Omental fat pad (tissue), 4 donors: ENCODE results near the gene WDFY4. TPM values are rescaled to one million over a fixed set of nuclear protein-coding genes. Genes with fewer than 3 reads are reported as not detected.
A peak's percentile ranks its signal among the peaks of the same experiment; 100 is the strongest.

Source experiments
- ATAC-seq: fragments of 150-250 bp; one replicate; pipeline ENCODE4 v1.9.1; 2016; ENCODE audit warnings: mild to moderate bottlenecking, moderate library complexity; ENCODE audit not compliant: low FRiP score
- DNase-seq: peaks from one replicate; pipeline ENCODE4 v3.0.0-alpha.2; 2019; ENCODE audit warnings: low spot score
- total RNA-seq, 4 donors: library from RNA; depleted of rRNA; stranded (reverse); fragments of >200 nt; gene quantifications; one replicate each; pipeline ENCODE4 v1.1.0, GENCODE V29; 2016
- TF ChIP-seq, protein P1 (sequence below), 3 donors: fragments of 450-650 bp; IDR thresholded peaks; one replicate each; pipeline ENCODE4 v1.5.1; 2016 to 2017; ENCODE audit warnings: antibody characterized with exemption in 3 of 3, mild to moderate bottlenecking in 3 of 3, moderate library complexity in 2 of 3

Gene WDFY4
- total RNA-seq, 4 donors from 2014 or later, result 6.8 to 21.4 (median 10.5) TPM

DNA sequence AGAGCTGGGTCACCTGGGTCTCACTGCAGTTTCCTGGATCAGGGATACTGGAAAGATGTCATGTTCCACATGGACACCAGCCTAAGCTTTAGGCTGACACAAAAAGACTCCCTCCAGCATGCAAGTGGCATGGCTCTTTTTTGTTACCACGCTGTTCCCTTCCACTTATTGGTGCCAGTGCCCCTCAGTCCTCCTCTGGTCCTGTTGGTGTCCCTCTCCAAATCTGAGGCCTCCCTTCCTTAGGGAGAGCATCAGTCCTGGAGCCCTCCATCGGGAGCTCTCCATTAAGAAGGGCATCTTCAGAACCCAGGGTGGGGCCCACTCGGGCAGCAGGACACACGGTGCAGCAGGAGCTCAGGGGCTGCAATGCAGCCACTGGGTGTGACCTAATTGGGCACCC lies 331.0 kb downstream of the WDFY4 start:
- TF ChIP-seq, protein P1, sequence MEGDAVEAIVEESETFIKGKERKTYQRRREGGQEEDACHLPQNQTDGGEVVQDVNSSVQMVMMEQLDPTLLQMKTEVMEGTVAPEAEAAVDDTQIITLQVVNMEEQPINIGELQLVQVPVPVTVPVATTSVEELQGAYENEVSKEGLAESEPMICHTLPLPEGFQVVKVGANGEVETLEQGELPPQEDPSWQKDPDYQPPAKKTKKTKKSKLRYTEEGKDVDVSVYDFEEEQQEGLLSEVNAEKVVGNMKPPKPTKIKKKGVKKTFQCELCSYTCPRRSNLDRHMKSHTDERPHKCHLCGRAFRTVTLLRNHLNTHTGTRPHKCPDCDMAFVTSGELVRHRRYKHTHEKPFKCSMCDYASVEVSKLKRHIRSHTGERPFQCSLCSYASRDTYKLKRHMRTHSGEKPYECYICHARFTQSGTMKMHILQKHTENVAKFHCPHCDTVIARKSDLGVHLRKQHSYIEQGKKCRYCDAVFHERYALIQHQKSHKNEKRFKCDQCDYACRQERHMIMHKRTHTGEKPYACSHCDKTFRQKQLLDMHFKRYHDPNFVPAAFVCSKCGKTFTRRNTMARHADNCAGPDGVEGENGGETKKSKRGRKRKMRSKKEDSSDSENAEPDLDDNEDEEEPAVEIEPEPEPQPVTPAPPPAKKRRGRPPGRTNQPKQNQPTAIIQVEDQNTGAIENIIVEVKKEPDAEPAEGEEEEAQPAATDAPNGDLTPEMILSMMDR (IDR thresholded peaks at IDR 0.05), result no peak
- DNase-seq, result no peak
- no peak for ATAC-seq

DNA sequence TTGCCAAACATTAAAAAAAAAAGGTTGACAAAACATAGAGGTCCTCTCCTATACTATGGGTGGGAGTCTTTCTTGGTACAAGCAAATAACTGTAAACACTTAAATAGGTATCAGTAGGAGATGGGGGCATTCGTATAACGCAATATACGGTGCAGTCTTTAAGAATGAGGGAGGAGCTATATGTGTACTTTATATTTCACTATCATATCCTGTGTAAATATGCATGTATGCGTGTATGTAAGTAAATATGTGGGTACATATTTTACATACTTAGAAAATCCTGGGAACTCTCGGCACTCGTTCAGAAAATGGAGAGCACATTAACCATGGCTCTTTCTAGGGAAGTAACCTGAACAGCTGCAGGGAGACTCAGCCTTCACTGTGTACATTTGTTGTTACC lies 337.0 kb downstream of the WDFY4 start:
- TF ChIP-seq, protein P1 (IDR thresholded peaks at IDR 0.05), result no peak
- ATAC-seq (no peak), DNase-seq (no peak)

DNA sequence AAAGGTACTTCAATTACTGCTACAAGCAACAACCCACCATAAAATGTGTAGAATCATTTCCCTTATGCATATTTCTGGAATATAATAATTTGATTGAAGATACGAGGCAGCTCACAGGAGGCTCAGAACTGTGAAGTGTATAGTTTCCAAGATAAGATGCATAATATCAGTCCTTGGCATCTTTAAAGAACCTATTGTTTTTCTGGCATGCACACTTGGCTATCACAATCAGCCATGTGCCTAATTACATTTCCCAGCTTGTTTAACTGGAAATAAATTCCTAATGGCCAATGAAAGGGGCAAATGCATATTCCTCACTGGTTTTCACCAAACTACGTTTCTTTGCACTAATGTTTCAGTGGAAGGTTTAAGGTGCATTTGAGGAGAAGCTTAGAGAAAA lies 338.4 kb downstream of the WDFY4 start:
- no peak for ATAC-seq

DNA sequence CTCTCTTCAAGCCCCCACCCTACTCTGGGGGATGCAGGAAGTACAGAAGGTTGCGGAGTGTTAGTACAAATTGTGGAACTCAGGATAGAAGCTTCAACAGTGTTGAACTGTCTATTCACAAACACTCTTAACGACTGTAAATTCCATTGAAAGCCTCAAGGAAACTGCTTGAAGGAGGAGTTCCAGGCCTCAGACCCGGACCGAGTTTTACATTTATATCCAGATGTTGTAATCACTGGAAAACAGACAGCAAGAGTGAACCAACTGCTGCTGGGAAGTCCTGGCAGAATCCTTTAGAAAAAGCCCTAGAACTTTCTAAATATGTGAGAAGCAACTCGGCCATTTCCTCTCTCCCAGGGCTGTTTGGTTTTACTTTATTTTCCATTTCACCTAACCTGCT lies 339.1 kb downstream of the WDFY4 start:
- peak; percentile 71 for ATAC-seq

More for the DNA sequence above, 338.4 kb downstream of the WDFY4 start:
- no peak for DNase-seq
- TF ChIP-seq, protein P1 (IDR thresholded peaks at IDR 0.05), result no peak

DNA sequence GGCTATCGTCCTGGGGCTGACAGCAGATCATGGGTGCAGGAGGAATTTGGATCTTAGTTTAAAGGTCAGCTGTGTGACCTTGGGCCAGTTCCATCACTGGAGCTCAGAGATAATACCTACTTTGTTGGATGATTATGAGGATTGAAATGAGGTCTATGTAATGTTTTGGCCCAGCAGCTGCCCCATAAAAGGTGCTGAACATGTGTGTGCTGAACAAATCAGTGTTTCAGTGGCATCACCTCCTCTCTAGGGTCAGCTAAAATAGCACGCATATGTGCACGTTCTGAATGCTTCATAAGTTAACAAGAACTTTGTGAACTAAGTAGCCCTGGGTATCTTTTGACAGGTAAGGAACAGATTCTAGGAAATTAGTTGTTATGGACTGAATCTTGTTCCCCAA lies 339.8 kb downstream of the WDFY4 start:
- TF ChIP-seq, protein P1 (IDR thresholded peaks at IDR 0.05), result no peak
- ATAC-seq, result peak; percentile 29

More for the DNA sequence above, 339.1 kb downstream of the WDFY4 start:
- DNase-seq, result no peak
- TF ChIP-seq, protein P1 (IDR thresholded peaks at IDR 0.05), result no peak

DNA sequence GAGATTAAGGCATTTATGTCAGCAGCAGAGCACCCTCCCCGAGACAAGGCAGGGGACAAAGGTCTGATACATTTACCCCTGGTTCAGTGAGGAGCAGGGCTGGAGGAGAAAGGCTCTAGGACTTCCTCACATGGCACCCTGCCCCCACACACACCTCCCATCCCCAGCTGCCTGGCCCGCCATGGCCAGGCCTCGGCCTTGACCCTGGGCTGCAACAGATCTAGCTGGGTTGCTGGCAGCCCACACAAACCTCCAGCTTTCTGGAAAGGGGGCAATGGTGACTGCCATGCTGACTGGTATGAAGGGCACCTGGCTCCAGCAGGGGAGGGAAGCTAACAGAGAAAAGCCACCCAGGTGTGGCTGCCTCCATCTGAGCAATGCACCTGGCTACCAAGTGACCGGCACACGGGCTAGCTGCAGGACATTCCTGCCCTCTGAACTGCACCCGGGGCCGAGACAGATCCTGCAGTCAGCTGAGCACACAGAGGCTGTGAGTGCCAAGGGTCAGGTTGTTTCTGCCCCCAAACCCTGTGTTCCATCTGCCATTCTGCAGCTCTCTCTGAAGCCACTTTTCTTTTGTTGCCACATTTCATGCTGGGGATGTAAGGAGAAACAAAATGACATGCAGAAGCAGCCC lies 340.8 kb downstream of the WDFY4 start:
- ATAC-seq, result no peak
- TF ChIP-seq, protein P1 (IDR thresholded peaks at IDR 0.05), result no peak

More for the DNA sequence above, 339.8 kb downstream of the WDFY4 start:
- DNase-seq, result no peak

DNA sequence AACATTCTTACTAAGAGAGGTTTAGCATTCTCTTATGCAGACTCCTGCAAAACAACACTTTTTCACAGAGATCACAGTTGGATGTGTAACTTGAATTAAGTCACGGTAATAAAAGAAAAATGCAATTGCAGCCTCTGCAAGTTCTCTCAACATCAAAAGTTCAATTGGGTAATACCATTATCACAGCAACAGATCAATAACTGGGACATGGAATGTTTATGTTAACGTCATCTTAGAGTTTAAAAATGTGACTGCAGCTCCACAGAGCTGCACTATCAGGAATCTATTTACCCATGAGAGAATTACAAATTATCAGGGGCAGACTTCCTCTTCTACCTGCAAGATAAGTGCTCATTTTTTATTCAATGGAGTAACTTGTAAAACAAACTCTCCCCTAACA lies 344.0 kb downstream of the WDFY4 start:
- DNase-seq (no peak), ATAC-seq (no peak)
- TF ChIP-seq, protein P1 (IDR thresholded peaks at IDR 0.05), result no peak

More for the DNA sequence above, 340.8 kb downstream of the WDFY4 start:
- DNase-seq, result no peak
